ENCODE results near the gene TUBG2. TPM values are rescaled to one million over a fixed set of nuclear protein-coding genes. Genes with fewer than 3 reads are reported as not detected.
"Not testable (repeated sequence)": the region's sequence is repeated elsewhere in the genome, so short reads cannot be mapped to it uniquely, and the experiment has no call there.

The TUBG2 gene
- 1 to 10 TPM in 5 of 6 donors, under 1 TPM in 1; 0.39 to 3.3 (median 1.5) TPM for polyA plus RNA-seq (ENCODE audit: low read depth in 6 of 6)

DNA sequence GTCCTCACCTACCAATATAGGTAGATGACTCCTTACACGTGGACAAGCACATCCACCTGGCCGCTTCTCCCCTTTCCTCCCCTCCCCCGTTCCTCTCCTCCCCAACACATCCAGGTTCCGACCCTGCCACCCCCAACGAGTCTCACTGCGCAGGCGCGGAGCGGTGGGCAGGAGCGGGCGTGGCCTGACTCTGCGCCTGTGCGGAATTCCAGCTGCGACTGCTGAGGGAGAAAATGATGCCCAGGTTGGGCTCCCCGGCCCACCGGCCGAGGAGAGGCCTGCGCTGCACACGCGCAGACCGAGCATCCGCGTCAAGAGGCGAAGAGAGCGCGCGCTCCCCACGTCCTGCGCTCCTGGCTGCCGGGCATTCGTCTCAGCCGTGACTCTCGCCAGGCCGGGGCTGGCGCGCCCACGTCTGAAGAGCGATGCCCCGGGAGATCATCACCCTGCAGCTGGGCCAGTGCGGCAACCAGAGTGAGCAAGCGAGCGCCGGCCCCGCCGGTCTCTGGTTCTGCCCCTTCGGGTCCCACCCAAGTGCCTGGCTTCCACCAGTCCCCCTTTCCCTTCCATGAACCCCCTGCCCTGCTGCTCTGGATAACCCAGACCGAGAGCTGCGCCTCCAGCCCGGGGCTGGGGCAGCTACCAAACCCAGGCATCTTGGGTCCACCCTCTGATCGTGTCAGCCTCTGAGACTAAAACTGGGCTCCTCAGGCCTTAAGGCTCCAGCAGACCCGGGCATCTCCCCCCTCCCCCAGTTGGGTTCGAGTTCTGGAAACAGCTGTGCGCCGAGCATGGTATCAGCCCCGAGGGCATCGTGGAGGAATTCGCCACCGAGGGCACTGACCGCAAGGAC is at the start of gene TUBG2:
Gene TUBG2, plus strand, starts transcription at position 206 of the 853 bp plus-strand sequence. Its CDS starts 220 bp downstream, at position 426.
- no peaks in the 10 kb centered on the region for H3K36me3 Mint-ChIP-seq
- ATAC-seq (ENCODE audit: low read depth in 2 of 2) = peak; percentile 71 to 72
- H3K4me3 Mint-ChIP-seq = peak within 1 kb of the TSS; percentile 77 to 95 (median 88)
- H3K9me3 Mint-ChIP-seq = no peaks in the 10 kb centered on the region
- DNase-seq = peak; percentile 45
- H3K4me1 Mint-ChIP-seq = peaks cover 20 to 29% (median 25%) of the 10 kb centered on the region in 3 donors
- peaks cover 20 to 53% (median 28%) of the 10 kb centered on the region in 3 donors for H3K27me3 Mint-ChIP-seq
- peak within 1 kb of the TSS in 3 of 6 donors; percentile 44 to 86 (median 54) for H3K27ac Mint-ChIP-seq

- Mint-ChIP-seq H3K4me3 (peak overlapping the region; percentile 97 to 100 (median 100)), H3K4me1 (peaks cover 23 to 44% (median 33%) of the 10 kb centered on the region in 3 donors), H3K27ac (peak overlapping the region in 5 of 6 donors; percentile 82 to 99 (median 96)), H3K36me3 (peaks cover 4 to 14% of the 10 kb centered on the region in 2 donors)
- not testable (repeated sequence) for H3K9me3 Mint-ChIP-seq; ATAC-seq (ENCODE audit: low read depth in 2 of 2); DNase-seq; H3K27me3 Mint-ChIP-seq
Observed at GRCh38 chr17:42609814-42610801, 49.0 kb upstream of the TUBG2 start.

DNA sequence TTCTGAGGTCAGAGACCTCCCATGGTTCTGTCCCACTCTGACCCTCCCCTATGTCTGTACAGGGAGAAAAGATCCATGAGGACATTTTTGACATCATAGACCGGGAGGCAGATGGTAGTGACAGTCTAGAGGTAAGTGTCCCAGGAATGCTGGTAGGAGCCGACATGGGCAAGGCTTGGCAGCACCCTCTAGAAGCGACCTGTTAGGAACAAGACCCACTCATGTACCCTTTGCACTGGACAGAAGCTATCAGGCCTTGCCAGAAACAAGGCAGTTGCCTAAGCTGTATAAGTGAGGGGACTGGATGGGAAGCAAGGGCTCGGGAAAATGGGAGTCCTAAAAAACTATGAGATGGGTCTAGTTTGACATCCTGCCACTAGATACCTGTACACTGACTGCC is 47.1 kb upstream of the TUBG2 start:
- Mint-ChIP-seq H3K36me3 (peaks cover 4 to 14% of the 10 kb centered on the region in 2 donors), H3K4me1 (peaks cover 14 to 24% (median 15%) of the 10 kb centered on the region in 3 donors), H3K27me3 (no peaks in the 10 kb centered on the region), H3K4me3 (peak overlapping the region in 4 of 8 donors; percentile 12 to 30 (median 24)), H3K9me3 (no peaks in the 10 kb centered on the region), H3K27ac (peak overlapping the region in 1 of 6 donors; percentile 14)
- ATAC-seq (ENCODE audit: low read depth in 2 of 2) = no peak
- DNase-seq = no peak

GRCh38 chr17:42613699-42614295 is 45.3 kb upstream of the TUBG2 start:
- peaks cover 15 to 22% (median 19%) of the 10 kb centered on the region in 3 donors for H3K4me1 Mint-ChIP-seq
- H3K27me3 Mint-ChIP-seq = no peaks in the 10 kb centered on the region
- H3K4me3 Mint-ChIP-seq = peak overlapping the region in 2 of 8 donors; percentile 61 to 74
- no peak for ATAC-seq (ENCODE audit: low read depth in 2 of 2)
- no peak overlapping the region for H3K27ac Mint-ChIP-seq
- no peak for DNase-seq
- no peaks in the 10 kb centered on the region for H3K9me3 Mint-ChIP-seq
- H3K36me3 Mint-ChIP-seq = peaks cover 4 to 9% of the 10 kb centered on the region in 2 donors

DNA sequence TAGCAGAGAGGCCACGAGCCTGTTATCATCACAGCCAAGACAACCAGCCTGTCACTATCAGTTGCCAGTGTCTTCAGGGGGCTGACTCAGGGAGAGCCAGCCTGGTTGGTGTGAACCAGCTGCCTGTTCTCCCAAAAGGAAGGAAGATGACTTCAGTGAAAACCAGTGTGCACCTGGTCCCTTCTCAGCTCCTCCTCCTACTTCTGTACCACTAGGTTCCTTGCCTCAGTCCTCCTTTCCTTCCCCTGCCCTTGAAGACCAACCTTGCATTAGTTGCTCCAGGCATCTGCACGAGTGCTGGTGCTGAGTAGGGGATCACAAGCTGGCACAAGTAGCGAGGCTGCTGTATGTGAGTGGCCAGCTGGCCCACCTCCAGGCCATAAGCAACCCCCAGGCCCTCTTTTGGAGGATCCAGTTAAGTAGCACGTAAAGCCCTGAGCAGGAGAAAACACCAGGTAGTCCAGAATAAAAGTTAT is 41.1 kb upstream of the TUBG2 start:
- DNase-seq (no peak), ATAC-seq (ENCODE audit: low read depth in 2 of 2) (no peak)
- H3K4me1 Mint-ChIP-seq = peaks cover 11 to 20% (median 13%) of the 10 kb centered on the region in 3 donors
- H3K27me3 Mint-ChIP-seq = no peaks in the 10 kb centered on the region
- peak overlapping the region in 2 of 6 donors; percentile 61 to 64 for H3K27ac Mint-ChIP-seq
- peaks cover 4 to 7% of the 10 kb centered on the region in 2 donors for H3K36me3 Mint-ChIP-seq
- peak overlapping the region in 3 of 8 donors; percentile 29 to 59 (median 32) for H3K4me3 Mint-ChIP-seq
- H3K9me3 Mint-ChIP-seq = no peaks in the 10 kb centered on the region

GRCh38 chr17:42618442-42619150 is 40.5 kb upstream of the TUBG2 start:
- Mint-ChIP-seq H3K27me3 (no peaks in the 10 kb centered on the region), H3K36me3 (peaks cover 4 to 5% of the 10 kb centered on the region in 2 donors), H3K4me1 (peaks cover 11 to 20% (median 13%) of the 10 kb centered on the region in 3 donors), H3K9me3 (no peaks in the 10 kb centered on the region), H3K4me3 (peak overlapping the region in 6 of 8 donors; percentile 3 to 75 (median 64)), H3K27ac (peak overlapping the region in 3 of 6 donors; percentile 47 to 64 (median 64))
- DNase-seq (no peak), ATAC-seq (ENCODE audit: low read depth in 2 of 2) (peak; percentile 33 to 37)

DNA sequence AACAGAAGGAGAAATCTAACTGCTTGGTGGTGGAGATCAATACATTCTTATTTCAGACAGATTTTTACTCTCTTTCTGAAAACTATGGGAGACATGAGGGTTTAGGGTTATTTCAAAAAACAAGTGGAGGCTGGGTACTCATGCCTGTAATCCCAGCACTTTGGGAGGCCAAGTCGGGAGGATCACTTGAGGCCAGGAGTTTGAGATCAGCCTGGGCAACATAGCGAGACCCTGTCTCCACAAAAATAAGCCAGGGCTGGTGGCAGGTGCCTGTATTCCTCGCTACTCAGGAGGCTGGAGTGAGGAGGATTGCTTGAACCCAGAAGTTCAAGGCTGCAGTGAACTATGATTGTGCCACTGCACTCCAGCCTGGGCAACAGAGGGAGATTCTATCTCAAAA is 37.1 kb upstream of the TUBG2 start:
- not testable (repeated sequence) for H3K36me3 Mint-ChIP-seq; ATAC-seq (ENCODE audit: low read depth in 2 of 2); H3K27me3 Mint-ChIP-seq; DNase-seq; H3K9me3 Mint-ChIP-seq; H3K27ac Mint-ChIP-seq; H3K4me3 Mint-ChIP-seq
- H3K4me1 Mint-ChIP-seq = peaks cover 11 to 20% (median 13%) of the 10 kb centered on the region in 3 donors

GRCh38 chr17:42623271-42623670 is 35.8 kb upstream of the TUBG2 start:
- peaks cover 8 to 14% (median 9%) of the 10 kb centered on the region in 3 donors for H3K4me1 Mint-ChIP-seq
- peaks cover 0 to 3% (median 0%) of the 10 kb centered on the region in 3 donors for H3K27me3 Mint-ChIP-seq
- ATAC-seq (ENCODE audit: low read depth in 2 of 2) (no peak), DNase-seq (no peak)
- H3K4me3 Mint-ChIP-seq = no peak overlapping the region
- H3K36me3 Mint-ChIP-seq = no peaks in the 10 kb centered on the region
- no peaks in the 10 kb centered on the region for H3K9me3 Mint-ChIP-seq
- H3K27ac Mint-ChIP-seq = no peak overlapping the region

DNA sequence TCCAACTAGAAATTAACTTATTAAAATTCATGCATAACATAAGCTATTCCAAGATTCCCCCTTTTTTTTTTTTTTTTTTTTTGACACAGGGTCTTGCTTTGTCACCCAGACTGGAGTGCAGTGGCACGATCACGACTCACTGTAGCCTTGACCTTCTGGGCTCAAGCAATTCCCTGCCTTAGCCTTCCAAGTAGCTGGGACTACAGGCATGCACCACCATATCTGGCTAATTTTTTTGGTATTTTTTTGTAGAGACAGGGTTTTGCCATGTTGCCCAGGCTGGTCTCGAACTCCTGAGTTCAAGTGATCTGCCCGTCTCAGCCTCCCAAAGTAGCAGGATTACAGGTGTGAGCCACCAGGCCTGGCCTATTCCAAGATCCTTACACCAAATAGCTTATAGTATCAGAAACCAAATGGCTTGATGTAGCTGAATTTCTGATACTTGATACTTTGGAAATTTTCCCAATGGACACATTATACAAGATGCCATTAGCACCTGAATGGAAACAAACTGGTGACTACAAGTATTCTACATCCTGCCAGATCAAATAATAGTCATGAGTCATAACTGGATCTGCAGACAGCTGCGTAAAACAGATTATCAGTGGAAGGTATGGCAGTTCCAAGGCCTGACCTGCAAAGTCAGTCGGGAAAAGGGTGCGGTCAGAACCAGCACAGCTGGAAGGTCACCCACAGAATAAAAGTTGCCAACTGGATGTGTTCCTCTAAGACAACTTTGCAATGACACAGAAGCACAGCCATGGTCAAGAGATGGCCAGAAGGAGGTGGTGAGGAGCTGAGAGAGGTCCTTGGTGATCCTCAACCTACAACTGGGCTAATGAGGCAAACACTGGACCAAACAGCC is 35.1 kb upstream of the TUBG2 start:
- ATAC-seq (ENCODE audit: low read depth in 2 of 2) = no peak
- Mint-ChIP-seq H3K9me3 (no peaks in the 10 kb centered on the region), H3K27me3 (peaks cover 0 to 4% (median 0%) of the 10 kb centered on the region in 3 donors), H3K4me3 (no peak overlapping the region), H3K27ac (no peak overlapping the region), H3K4me1 (peaks cover 1 to 7% (median 2%) of the 10 kb centered on the region in 3 donors), H3K36me3 (no peaks in the 10 kb centered on the region)
- no peak for DNase-seq

DNA sequence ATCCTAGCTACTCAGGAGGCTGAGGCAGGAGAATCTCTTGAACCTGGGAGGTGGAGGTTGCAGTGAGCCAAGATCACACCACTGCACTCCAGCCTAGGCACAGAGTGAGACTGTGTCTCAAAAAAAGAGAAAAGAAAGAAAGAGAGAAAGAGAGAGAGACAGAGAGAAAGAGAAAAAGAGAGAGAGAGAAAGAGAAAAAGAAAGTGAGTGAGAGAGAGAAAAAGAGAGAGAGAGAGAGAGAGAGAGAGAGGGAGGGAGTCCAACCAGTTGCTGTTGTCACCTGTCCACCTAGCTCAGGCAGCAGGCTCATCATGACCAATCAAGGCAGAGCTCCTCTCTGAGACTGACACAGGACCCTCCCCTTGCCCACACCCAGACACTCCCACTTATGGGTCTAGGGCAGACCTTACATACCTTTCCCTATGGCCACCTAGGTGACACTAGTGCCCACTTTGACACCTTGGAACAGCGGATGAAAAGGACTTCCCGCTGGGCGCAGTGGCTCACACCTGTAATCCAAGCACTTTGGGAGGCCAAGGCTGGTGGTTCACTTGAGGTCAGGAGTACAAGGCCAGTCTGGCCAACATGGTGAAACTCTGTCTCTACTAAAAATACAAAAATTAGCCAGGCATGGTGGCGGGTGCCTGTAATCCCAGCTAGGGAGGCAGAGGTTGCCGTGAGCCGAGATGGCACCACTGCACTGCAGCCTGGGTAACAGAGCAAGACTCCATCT is 31.9 kb upstream of the TUBG2 start:
- not testable (repeated sequence) for DNase-seq; H3K4me1 Mint-ChIP-seq; H3K9me3 Mint-ChIP-seq; ATAC-seq (ENCODE audit: low read depth in 2 of 2); H3K36me3 Mint-ChIP-seq; H3K4me3 Mint-ChIP-seq; H3K27me3 Mint-ChIP-seq
- H3K27ac Mint-ChIP-seq = peak overlapping the region in 1 of 6 donors; percentile 53

DNA sequence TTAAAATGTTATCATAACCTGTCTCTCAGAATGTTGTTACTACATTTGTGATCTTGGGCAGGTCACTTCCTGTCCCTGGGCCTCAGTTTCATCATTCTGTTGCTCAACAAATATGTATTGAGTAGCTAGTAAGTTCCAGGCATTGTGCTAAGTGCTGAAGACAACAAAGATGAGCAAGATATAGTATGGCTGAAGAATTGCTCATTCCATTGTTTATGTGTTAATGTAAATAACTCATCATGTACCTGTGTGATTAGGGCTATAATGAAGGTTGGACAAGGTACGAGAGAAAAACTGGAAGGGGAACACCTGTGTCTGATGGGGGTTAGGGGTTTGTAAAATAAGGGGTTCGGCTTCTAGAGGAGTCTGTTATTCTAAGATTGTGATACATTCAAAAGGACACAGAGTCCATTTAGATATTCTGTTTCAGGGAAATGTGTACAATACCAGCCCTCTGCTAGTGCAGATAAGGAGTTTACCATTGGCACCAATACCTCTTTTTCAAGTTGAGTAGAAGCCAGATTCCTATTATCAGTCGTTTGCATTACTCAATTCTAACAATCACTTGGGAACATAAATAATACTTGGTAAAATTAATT is 29.6 kb upstream of the TUBG2 start:
- ATAC-seq (ENCODE audit: low read depth in 2 of 2) = no peak
- Mint-ChIP-seq H3K4me3 (no peak overlapping the region), H3K4me1 (no peaks in the 10 kb centered on the region), H3K9me3 (no peaks in the 10 kb centered on the region), H3K27ac (no peak overlapping the region), H3K36me3 (no peaks in the 10 kb centered on the region), H3K27me3 (peaks cover 0 to 6% (median 4%) of the 10 kb centered on the region in 3 donors)
- DNase-seq = no peak
